ENCODE results near the gene KHDC1. TPM values are rescaled to one million over a fixed set of nuclear protein-coding genes. Genes with fewer than 3 reads are reported as not detected.
A peak's percentile ranks its signal among the peaks of the same experiment; 100 is the strongest.

KHDC1 gene
- total RNA-seq, 1 experiment from 2014 or later = 9.6 TPM

DNA sequence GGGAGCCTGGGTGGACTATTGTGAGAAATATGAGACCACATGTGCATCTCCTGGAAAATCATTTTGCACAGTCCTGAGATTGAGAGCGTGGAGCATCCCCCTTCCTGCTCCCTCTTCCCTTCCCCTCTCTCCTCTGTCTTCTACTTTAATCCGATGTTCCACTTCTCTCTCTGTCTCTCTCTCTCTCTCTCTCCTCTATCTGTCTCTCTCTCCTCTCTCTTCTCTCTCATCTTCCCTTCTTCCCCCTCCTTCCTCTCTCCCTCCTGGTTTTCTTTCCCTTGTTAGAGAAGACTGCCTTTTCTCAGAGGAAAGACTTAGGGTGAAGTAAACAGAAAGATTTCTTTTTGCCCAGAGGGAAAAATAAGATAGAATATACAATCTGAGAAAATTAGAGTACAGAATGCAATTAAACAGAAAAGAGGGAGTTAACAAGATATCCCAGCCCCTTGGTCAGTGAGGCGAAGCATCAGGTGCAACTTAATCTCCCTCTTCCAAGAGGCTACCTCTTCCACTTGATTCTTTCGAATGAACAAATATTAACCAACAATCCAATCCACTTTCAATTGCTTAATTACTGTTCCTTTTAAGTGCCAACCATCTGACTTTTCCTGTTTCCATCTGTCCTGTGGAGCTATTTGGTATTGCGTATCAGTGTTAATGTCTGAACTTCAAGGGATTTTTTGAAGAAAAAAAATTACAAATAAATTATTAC, 14.6 kb downstream of the KHDC1 start:
- DNase-seq (ENCODE audit: low read depth, low spot score) (no peak), ATAC-seq (peak; percentile 58; the same call in 1 of the 2 replicates)
- no TSS peak for BruUV-seq (replicated peaks)
- no peaks in the 10 kb centered on the region for H3K36me3 ChIP-seq (ENCODE audit: control insufficient read depth, insufficient read depth, low read length)
- TF ChIP-seq, protein P1, sequence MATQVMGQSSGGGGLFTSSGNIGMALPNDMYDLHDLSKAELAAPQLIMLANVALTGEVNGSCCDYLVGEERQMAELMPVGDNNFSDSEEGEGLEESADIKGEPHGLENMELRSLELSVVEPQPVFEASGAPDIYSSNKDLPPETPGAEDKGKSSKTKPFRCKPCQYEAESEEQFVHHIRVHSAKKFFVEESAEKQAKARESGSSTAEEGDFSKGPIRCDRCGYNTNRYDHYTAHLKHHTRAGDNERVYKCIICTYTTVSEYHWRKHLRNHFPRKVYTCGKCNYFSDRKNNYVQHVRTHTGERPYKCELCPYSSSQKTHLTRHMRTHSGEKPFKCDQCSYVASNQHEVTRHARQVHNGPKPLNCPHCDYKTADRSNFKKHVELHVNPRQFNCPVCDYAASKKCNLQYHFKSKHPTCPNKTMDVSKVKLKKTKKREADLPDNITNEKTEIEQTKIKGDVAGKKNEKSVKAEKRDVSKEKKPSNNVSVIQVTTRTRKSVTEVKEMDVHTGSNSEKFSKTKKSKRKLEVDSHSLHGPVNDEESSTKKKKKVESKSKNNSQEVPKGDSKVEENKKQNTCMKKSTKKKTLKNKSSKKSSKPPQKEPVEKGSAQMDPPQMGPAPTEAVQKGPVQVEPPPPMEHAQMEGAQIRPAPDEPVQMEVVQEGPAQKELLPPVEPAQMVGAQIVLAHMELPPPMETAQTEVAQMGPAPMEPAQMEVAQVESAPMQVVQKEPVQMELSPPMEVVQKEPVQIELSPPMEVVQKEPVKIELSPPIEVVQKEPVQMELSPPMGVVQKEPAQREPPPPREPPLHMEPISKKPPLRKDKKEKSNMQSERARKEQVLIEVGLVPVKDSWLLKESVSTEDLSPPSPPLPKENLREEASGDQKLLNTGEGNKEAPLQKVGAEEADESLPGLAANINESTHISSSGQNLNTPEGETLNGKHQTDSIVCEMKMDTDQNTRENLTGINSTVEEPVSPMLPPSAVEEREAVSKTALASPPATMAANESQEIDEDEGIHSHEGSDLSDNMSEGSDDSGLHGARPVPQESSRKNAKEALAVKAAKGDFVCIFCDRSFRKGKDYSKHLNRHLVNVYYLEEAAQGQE (IDR thresholded peaks at IDR 0.05; ENCODE audit: insufficient read depth in 1 of 2, low read depth in 2 of 2, low read length in 1 of 2) = no peak
- TF ChIP-seq, protein P2, sequence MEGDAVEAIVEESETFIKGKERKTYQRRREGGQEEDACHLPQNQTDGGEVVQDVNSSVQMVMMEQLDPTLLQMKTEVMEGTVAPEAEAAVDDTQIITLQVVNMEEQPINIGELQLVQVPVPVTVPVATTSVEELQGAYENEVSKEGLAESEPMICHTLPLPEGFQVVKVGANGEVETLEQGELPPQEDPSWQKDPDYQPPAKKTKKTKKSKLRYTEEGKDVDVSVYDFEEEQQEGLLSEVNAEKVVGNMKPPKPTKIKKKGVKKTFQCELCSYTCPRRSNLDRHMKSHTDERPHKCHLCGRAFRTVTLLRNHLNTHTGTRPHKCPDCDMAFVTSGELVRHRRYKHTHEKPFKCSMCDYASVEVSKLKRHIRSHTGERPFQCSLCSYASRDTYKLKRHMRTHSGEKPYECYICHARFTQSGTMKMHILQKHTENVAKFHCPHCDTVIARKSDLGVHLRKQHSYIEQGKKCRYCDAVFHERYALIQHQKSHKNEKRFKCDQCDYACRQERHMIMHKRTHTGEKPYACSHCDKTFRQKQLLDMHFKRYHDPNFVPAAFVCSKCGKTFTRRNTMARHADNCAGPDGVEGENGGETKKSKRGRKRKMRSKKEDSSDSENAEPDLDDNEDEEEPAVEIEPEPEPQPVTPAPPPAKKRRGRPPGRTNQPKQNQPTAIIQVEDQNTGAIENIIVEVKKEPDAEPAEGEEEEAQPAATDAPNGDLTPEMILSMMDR (IDR thresholded peaks at IDR 0.05) = no peak
- TF ChIP-seq TCF7L2 (IDR thresholded peaks at IDR 0.05; ENCODE audit: low read depth, low read length) (no peak), SIN3A (IDR thresholded peaks at IDR 0.05; ENCODE audit: borderline replicate concordance, insufficient read depth, low read depth, low read length) (no peak), POLR2AphosphoS5 (IDR thresholded peaks at IDR 0.05; ENCODE audit: low read depth, low read length) (no peak)
- H3K9me3 ChIP-seq (ENCODE audit: control insufficient read depth, insufficient read depth, low read depth, low read length) = no peaks in the 10 kb centered on the region
- H3K4me1 ChIP-seq (ENCODE audit: control insufficient read depth, insufficient read depth, low read length) = no peaks in the 10 kb centered on the region
- no peaks in the 10 kb centered on the region; the same call in 1 of the 2 replicates for H3K27me3 ChIP-seq (ENCODE audit: control insufficient read depth, insufficient read depth, low read length)
- POLR2A ChIA-PET = interaction anchor here (0.7 kb wide), 1 partner anchor 95 kb away, joined by 8 read pairs; no protein-coding TSS in a partner anchor
- no peak overlapping the region for H3K27ac ChIP-seq (ENCODE audit: low read length)
- CTCF ChIA-PET = interaction anchor here (0.7 kb wide), 2 partner anchors 57 to 1827 kb away, joined by 3 to 9 read pairs; no protein-coding TSS in a partner anchor
- in situ Hi-C loops (cut with HindIII; ENCODE audit: low pct_unique_long_range_greater_than_20kb, low sequenced_read_pairs) = no loop called here
- intact Hi-C loops (cut with micrococcal nuclease; ENCODE audit: unreplicated experiment) = no loop called here
- no peak overlapping the region for H3K4me3 ChIP-seq (ENCODE audit: low read depth in 2 of 2, low read length in 2 of 2)

DNA sequence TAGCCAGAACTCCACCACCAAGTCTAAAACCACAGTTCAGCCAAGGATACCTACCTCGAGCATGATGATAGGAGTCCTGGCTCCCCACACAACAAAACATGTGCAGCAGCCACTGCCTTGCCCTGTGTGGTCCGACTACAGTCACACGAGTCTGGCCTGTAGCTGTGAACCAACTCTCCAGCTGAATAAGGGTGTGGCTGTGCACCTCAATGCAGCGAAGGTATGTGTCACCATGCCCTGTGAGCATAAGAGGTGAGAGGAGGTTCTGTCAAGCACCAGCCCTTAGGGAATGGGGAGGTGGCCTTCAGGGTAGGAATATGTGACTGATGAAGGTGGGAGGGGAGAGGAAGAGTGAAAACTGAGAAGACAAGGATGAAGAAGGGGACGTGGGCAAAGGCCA, 21.0 kb downstream of the KHDC1 start:
- CTCF ChIA-PET = no interaction called here
- H3K36me3 ChIP-seq (ENCODE audit: control insufficient read depth, insufficient read depth, low read length) = no peaks in the 10 kb centered on the region
- H3K27me3 ChIP-seq (ENCODE audit: control insufficient read depth, insufficient read depth, low read length) = no peaks in the 10 kb centered on the region; the same call in 1 of the 2 replicates
- in situ Hi-C loops (cut with HindIII; ENCODE audit: low pct_unique_long_range_greater_than_20kb, low sequenced_read_pairs) = no loop called here
- TF ChIP-seq POLR2AphosphoS5 (IDR thresholded peaks at IDR 0.05; ENCODE audit: low read depth, low read length) (no peak), TCF7L2 (IDR thresholded peaks at IDR 0.05; ENCODE audit: low read depth, low read length) (no peak), SIN3A (IDR thresholded peaks at IDR 0.05; ENCODE audit: borderline replicate concordance, insufficient read depth, low read depth, low read length) (no peak)
- TF ChIP-seq, protein P1 (IDR thresholded peaks at IDR 0.05; ENCODE audit: insufficient read depth in 1 of 2, low read depth in 2 of 2, low read length in 1 of 2) = no peak
- TF ChIP-seq, protein P2 (IDR thresholded peaks at IDR 0.05) = no peak
- H3K4me3 ChIP-seq (ENCODE audit: low read depth in 2 of 2, low read length in 2 of 2) = no peak overlapping the region
- DNase-seq (ENCODE audit: low read depth, low spot score) (no peak), ATAC-seq (no peak)
- BruUV-seq (replicated peaks) = no TSS peak
- no peak overlapping the region for H3K27ac ChIP-seq (ENCODE audit: low read length)
- intact Hi-C loops (cut with micrococcal nuclease; ENCODE audit: unreplicated experiment) = no loop called here
- POLR2A ChIA-PET = no interaction called here
- H3K4me1 ChIP-seq (ENCODE audit: control insufficient read depth, insufficient read depth, low read length) = no peaks in the 10 kb centered on the region
- H3K9me3 ChIP-seq (ENCODE audit: control insufficient read depth, insufficient read depth, low read depth, low read length) = no peaks in the 10 kb centered on the region

Measured in Panc1 (cell line).